Measurements from ENCODE around the gene ACTR10. TPM values are rescaled to one million over a fixed set of nuclear protein-coding genes. Genes with fewer than 3 reads are reported as not detected.

ACTR10 gene
- 58.1 TPM for total RNA-seq
- long read RNA-seq, transcript ACTR10-201 (13 exons, 2,419 nt) = major isoform, 78 of 89 reads
- long read RNA-seq, partial matches to known transcripts = 2 of 89 reads
- long read RNA-seq, other reads (novel, unspliced or antisense) = 8 of 89 reads

GRCh38 chr14:58199726-58200479 is at the start of gene ACTR10:
ACTR10 (plus strand) TSS chr14:58200149; CDS start chr14:58200218, 69 bp downstream.
- no peak for TF ChIP-seq CTCF (IDR thresholded peaks at IDR 0.05)
- peaks cover 20% of the 10 kb centered on the region for H3K4me1 ChIP-seq
- H3K27me3 ChIP-seq (ENCODE audit: low read depth) = no peaks in the 10 kb centered on the region
- ATAC-seq (peak; percentile 98), DNase-seq (peak; percentile 93)
- H3K4me3 ChIP-seq = peak within 1 kb of the TSS; percentile 89
- peaks cover 20% of the 10 kb centered on the region for H3K36me3 ChIP-seq
- no peaks in the 10 kb centered on the region for H3K9me3 ChIP-seq
- intact Hi-C loops (cut with DNase I) = no loop called here
- peak within 1 kb of the TSS; percentile 95 for H3K27ac ChIP-seq

GRCh38 chr14:58150243-58150805 is 49.6 kb upstream of the ACTR10 start:
- no peak for TF ChIP-seq CTCF (IDR thresholded peaks at IDR 0.05)
- intact Hi-C loops (cut with DNase I) = no loop called here
- DNase-seq (no peak), ATAC-seq (no peak)
- no peaks in the 10 kb centered on the region for H3K36me3 ChIP-seq
- no peaks in the 10 kb centered on the region for H3K9me3 ChIP-seq
- H3K27me3 ChIP-seq (ENCODE audit: low read depth) = peaks cover 20% of the 10 kb centered on the region
- H3K4me3 ChIP-seq = no peak overlapping the region
- H3K27ac ChIP-seq = no peak overlapping the region
- peaks cover 7% of the 10 kb centered on the region for H3K4me1 ChIP-seq

- Histone ChIP-seq H3K27ac (peak overlapping the region; percentile 64), H3K4me1 (peaks cover 7% of the 10 kb centered on the region), H3K9me3 (no peaks in the 10 kb centered on the region), H3K4me3 (peak overlapping the region; percentile 84), H3K36me3 (no peaks in the 10 kb centered on the region), H3K27me3 (ENCODE audit: low read depth) (peaks cover 20% of the 10 kb centered on the region)
- no peak for DNase-seq
- TF ChIP-seq CTCF (IDR thresholded peaks at IDR 0.05) = no peak
- intact Hi-C loops (cut with DNase I) = no loop called here
- ATAC-seq = peak; percentile 76 to 79
Measured at GRCh38 chr14:58151133-58152013, 48.6 kb upstream of the ACTR10 start.

- Histone ChIP-seq H3K27ac (peak within 1 kb of the TSS; percentile 64), H3K36me3 (no peaks in the 10 kb centered on the region), H3K9me3 (no peaks in the 10 kb centered on the region), H3K4me3 (peak within 1 kb of the TSS; percentile 84), H3K27me3 (ENCODE audit: low read depth) (peaks cover 20% of the 10 kb centered on the region), H3K4me1 (peaks cover 7% of the 10 kb centered on the region)
- peak; percentile 89 for DNase-seq
- TF ChIP-seq CTCF (IDR thresholded peaks at IDR 0.05) = peak; percentile 33
- ATAC-seq = peak; percentile 96 to 99
- intact Hi-C loops (cut with DNase I) = no loop called here
Measured at GRCh38 chr14:58152014-58152857, 47.7 kb upstream of the ACTR10 start, which contains the start of gene ARMH4. ARMH4 (minus strand) TSS chr14:58152213; CDS start chr14:58139358, 12,855 bp downstream.

Data from lower lobe of right lung (tissue), 2 donors.